Stomach (tissue), 9 donors: ENCODE measurements around the gene RBMS3. TPM values are rescaled to one million over a fixed set of nuclear protein-coding genes. Genes with fewer than 3 reads are reported as not detected.

Source experiments
- DNase-seq, 2 donors: peaks; one replicate each; pipeline versions ENCODE4 v3.0.0 to v3.0.0-alpha.2; 2013 to 2019
- H3K27ac ChIP-seq, 5 donors: fragments of 200-600 bp in 4 of 5; sonication (generic) in 4 of 5; one replicate each; pipeline ENCODE4 v1.5.1; 2013 to 2019; ENCODE audit warnings: mild to moderate bottlenecking in 1 of 5, moderate library complexity in 1 of 5
- H3K27me3 ChIP-seq, 3 donors: fragments of 200-600 bp; sonication (generic); one replicate each; pipeline ENCODE4 v1.5.1; 2017 to 2019; ENCODE audit warnings: mixed run types in 1 of 3
- H3K36me3 ChIP-seq, 4 donors: fragments of 200-600 bp; sonication (generic); 1 replicate in 3 of 4; 2 replicates in 1 of 4; pipeline ENCODE4 v1.5.1; 2016 to 2019
- H3K4me1 ChIP-seq, 4 donors: fragments of 200-600 bp; sonication (generic); one replicate each; pipeline ENCODE4 v1.5.1; 2016 to 2019
- H3K4me3 ChIP-seq, 4 donors: fragments of 200-600 bp; sonication (generic) in 3 of 4; one replicate each; pipeline ENCODE4 v1.5.1; 2016 to 2019; ENCODE audit warnings: mild to moderate bottlenecking in 1 of 4
- H3K9me3 ChIP-seq, 4 donors: fragments of 200-600 bp; sonication (generic); one replicate each; pipeline ENCODE4 v1.5.1; 2016 to 2019
- EP300 ChIP-seq: sonication (generic); formaldehyde crosslinking; IDR thresholded peaks from one replicate; pipeline ENCODE4 v1.6.1; 2017; ENCODE audit warnings: antibody characterized with exemption
- POLR2A ChIP-seq, 4 donors: fragments of 450-650 bp; IDR thresholded peaks; one replicate each; pipeline ENCODE4 v1.6.1; 2016; ENCODE audit warnings: antibody characterized with exemption in 4 of 4, control low read depth in 2 of 4, mild to moderate bottlenecking in 1 of 4, moderate library complexity in 1 of 4
- POLR2AphosphoS5 ChIP-seq, 3 donors: sonication (generic); formaldehyde crosslinking; IDR thresholded peaks; one replicate each; pipeline ENCODE4 v1.6.1; 2016; ENCODE audit warnings: antibody characterized with exemption in 3 of 3
- WGBS, 5 donors: extraction: QIAGEN DNeasy Blood & Tissue Kit in 3 of 5; methylation state at CpG; one replicate each; pipeline versions ENCODE4 v1.1.5 to v1.1.7; 2013 to 2018; 5-methylcytosine and 5-hydroxymethylcytosine counted together
- intact Hi-C: fragments of 100-400 bp; cut with DNase I; formaldehyde crosslinking; loops from one replicate; pipeline ENCODE4 v1.15.1; 2023; ENCODE audit warnings: low total_unique reads
- polyA plus RNA-seq, 3 donors: library from polyadenylated mRNA; stranded (reverse); fragments of 200-250 nt; gene quantifications; one replicate each; pipeline ENCODE4 v1.2.3, GENCODE V29; 2013
- total RNA-seq, 5 donors: library from RNA; depleted of rRNA; stranded (reverse); fragments of >200 nt; gene quantifications; one replicate each; pipeline versions ENCODE4 v1.1.0 to v1.2.3, GENCODE V29; 2014 to 2016
- TF ChIP-seq, protein P1 (sequence below), 7 experiments: fragments of 450-650 bp in 4 of 7; fragments of 200-600 bp in 3 of 7; sonication (generic) in 3 of 7; IDR thresholded peaks; one replicate each; pipeline ENCODE4 v1.5.1; 2016 to 2019; ENCODE audit warnings: antibody characterized with exemption in 7 of 7, control low read depth in 2 of 7, mild to moderate bottlenecking in 1 of 7
- donor health status: healthy with polysubstance abuse.
- donor health status: Bipolar disorder and iron deficiency.
- donor health status: healthy.

Gene RBMS3
- total and polyA plus RNA-seq, 8 donors, result 2.0 to 103 (median 16.0) TPM

DNA sequence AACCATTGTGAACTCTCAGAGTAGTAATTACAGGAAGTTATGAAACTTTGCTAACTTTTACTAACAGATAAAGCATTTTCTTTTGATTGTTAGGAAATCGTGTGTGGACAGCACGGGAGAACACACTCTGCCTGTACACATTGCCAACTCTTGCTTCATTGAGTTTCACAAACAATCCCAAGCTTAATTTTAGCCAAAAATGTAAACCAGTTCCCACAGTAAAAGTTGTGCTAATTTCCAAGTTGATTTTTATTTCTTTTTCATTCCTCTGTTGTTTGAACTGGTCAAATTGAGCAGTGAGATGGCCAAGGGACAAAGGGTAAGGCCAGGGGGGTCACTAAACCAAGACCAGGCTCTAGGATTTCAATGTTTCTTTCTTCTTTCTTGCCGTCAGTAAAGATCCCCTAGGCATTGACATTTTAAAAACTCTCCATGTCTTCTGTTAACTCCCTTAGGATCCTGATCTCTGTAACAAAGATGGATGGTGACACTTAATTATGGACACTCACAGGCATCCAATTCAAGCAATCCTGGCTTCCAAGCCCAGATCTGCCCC lies 414.9 kb downstream of the RBMS3 start:
- intact Hi-C loops, result no loop called here
- Histone ChIP-seq H3K4me3 (no peak overlapping the region), H3K36me3 (no peaks in the 10 kb centered on the region), H3K27me3 (no peaks in the 10 kb centered on the region), H3K27ac (peak overlapping the region in 4 of 5 donors; percentile 32 to 81 (median 76)), H3K9me3 (no peaks in the 10 kb centered on the region), H3K4me1 (peaks cover 0 to 56% (median 20%) of the 10 kb centered on the region in 4 donors)
- TF ChIP-seq POLR2A (IDR thresholded peaks at IDR 0.05), result no peak
- no peak for TF ChIP-seq EP300
- TF ChIP-seq, protein P1, sequence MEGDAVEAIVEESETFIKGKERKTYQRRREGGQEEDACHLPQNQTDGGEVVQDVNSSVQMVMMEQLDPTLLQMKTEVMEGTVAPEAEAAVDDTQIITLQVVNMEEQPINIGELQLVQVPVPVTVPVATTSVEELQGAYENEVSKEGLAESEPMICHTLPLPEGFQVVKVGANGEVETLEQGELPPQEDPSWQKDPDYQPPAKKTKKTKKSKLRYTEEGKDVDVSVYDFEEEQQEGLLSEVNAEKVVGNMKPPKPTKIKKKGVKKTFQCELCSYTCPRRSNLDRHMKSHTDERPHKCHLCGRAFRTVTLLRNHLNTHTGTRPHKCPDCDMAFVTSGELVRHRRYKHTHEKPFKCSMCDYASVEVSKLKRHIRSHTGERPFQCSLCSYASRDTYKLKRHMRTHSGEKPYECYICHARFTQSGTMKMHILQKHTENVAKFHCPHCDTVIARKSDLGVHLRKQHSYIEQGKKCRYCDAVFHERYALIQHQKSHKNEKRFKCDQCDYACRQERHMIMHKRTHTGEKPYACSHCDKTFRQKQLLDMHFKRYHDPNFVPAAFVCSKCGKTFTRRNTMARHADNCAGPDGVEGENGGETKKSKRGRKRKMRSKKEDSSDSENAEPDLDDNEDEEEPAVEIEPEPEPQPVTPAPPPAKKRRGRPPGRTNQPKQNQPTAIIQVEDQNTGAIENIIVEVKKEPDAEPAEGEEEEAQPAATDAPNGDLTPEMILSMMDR (IDR thresholded peaks at IDR 0.05), result no peak
- peak; percentile 71 to 73 (median 73) for TF ChIP-seq POLR2AphosphoS5 (IDR thresholded peaks at IDR 0.05)
- WGBS, 5 donors, result 38 to 62% (median 52%) methylated on average over 3 of the region's 3 CpGs
- peak in 1 of 2 donors; percentile 51 for DNase-seq

DNA sequence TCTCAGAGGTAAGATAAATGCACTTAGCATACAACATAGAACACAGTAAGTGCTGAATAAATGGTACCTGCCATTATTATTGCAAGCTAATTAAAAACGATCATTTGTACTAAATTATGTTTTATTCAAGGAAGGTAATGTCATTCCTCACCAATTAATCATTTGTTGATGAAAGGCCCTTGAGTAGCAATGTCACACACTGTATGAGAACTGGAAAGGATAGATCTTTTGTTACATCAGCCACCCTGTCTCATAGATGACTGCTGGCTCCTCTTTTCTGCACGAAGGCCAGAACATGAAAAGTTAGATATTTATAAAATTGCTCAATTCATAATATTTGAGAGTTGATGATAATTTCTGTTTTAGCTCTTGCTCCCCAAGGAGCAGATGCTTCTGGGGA lies 415.4 kb downstream of the RBMS3 start:
- peak overlapping the region in 4 of 5 donors; percentile 32 to 81 (median 76) for H3K27ac ChIP-seq
- DNase-seq, result no peak
- H3K27me3 ChIP-seq, result no peaks in the 10 kb centered on the region
- TF ChIP-seq POLR2A (IDR thresholded peaks at IDR 0.05) (no peak), POLR2AphosphoS5 (IDR thresholded peaks at IDR 0.05) (no peak), EP300 (no peak)
- TF ChIP-seq, protein P1 (IDR thresholded peaks at IDR 0.05), result no peak
- intact Hi-C loops, result no loop called here
- peaks cover 0 to 56% (median 20%) of the 10 kb centered on the region in 4 donors for H3K4me1 ChIP-seq
- 72 to 89% (median 85%) methylated on average over 2 of the region's 2 CpGs for WGBS, 5 donors
- no peaks in the 10 kb centered on the region for H3K9me3 ChIP-seq
- no peak overlapping the region for H3K4me3 ChIP-seq
- no peaks in the 10 kb centered on the region for H3K36me3 ChIP-seq

DNA sequence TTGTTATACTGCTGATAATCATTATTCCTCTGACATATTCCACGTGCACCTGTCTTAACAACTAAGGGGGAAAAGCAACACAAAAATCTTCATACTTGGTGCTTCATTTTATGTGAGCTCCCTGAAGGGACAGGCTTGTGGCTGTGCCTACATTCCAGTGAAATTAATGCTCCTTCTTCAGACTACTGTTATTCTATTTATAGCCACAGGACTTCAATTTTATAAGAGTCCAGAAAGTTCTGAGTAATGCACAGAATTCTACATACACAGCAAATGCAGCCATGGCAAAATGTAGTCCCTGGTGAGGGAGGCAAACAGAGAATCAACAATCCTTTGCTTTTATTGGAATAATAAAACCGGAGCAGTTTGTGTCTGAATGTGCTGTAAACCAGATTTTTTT lies 417.1 kb downstream of the RBMS3 start:
- TF ChIP-seq, protein P1 (IDR thresholded peaks at IDR 0.05), result no peak
- TF ChIP-seq EP300 (no peak), POLR2AphosphoS5 (IDR thresholded peaks at IDR 0.05) (no peak), POLR2A (IDR thresholded peaks at IDR 0.05) (no peak)
- no peaks in the 10 kb centered on the region for H3K9me3 ChIP-seq
- no peaks in the 10 kb centered on the region for H3K27me3 ChIP-seq
- peaks cover 0 to 54% (median 20%) of the 10 kb centered on the region in 4 donors for H3K4me1 ChIP-seq
- no peak overlapping the region for H3K27ac ChIP-seq
- intact Hi-C loops, result no loop called here
- no peak overlapping the region for H3K4me3 ChIP-seq
- peaks cover 0 to 6% (median 0%) of the 10 kb centered on the region in 4 donors for H3K36me3 ChIP-seq
- no peak for DNase-seq
- 65 to 82% (median 78%) methylated on average over 2 of the region's 2 CpGs for WGBS, 5 donors

DNA sequence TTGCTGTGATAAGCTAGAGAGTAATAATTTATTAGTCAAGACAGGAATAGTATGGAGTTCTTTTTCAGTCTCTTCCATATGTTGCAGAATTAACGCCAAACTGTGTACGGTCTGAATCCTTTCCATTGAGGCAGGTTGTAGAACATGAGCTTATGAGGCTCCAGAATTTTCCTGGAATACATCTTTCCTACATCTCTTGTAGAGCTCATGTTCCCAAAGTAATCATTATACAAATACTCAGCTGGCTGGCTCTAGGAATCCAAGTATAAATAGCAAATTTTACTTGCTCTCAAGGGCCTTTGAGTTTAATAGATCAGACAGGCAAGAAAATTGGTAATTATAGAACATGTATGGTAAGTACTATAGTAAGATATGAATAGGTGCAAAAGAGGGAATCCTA lies 419.4 kb downstream of the RBMS3 start:
- H3K9me3 ChIP-seq, result no peaks in the 10 kb centered on the region
- H3K4me1 ChIP-seq, result peaks cover 0 to 31% (median 10%) of the 10 kb centered on the region in 4 donors
- TF ChIP-seq POLR2AphosphoS5 (IDR thresholded peaks at IDR 0.05) (no peak), EP300 (no peak), POLR2A (IDR thresholded peaks at IDR 0.05) (no peak)
- TF ChIP-seq, protein P1 (IDR thresholded peaks at IDR 0.05), result no peak
- no peak for DNase-seq
- peaks cover 0 to 6% (median 0%) of the 10 kb centered on the region in 4 donors for H3K36me3 ChIP-seq
- H3K4me3 ChIP-seq, result no peak overlapping the region
- H3K27me3 ChIP-seq, result no peaks in the 10 kb centered on the region
- 94 to 100% (median 97%) methylated on average over 2 of the region's 2 CpGs for WGBS, 5 donors
- H3K27ac ChIP-seq, result no peak overlapping the region
- intact Hi-C loops, result no loop called here
